Panc1 (cell line): ENCODE data around the gene LY6G6C. TPM values are rescaled to one million over a fixed set of nuclear protein-coding genes. Genes with fewer than 3 reads are reported as not detected.

Source experiments
- ATAC-seq: fragments of 200-7000 bp; cut with Tn5 transposase; 2 replicates; pipeline ENCODE4 v1.9.1; 2020; ENCODE audit warnings: mild to moderate bottlenecking, moderate library complexity
- BruUV-seq: library from RNA; stranded (reverse); fragments of 400-500 nt; replicated peaks from 2 replicates; lab custom pipeline; 2021; lab: Mats Ljungman, UMichigan
- CTCF ChIA-PET: fragments of 300-600 bp; sonication (Branson Sonifier 250); formaldehyde crosslinking; loops from one replicate; lab custom pipeline; 2022; ENCODE audit warnings: antibody characterized with exemption; lab: Charles Lee
- POLR2A ChIA-PET: fragments of 300-600 bp; sonication (Branson Sonifier 250); formaldehyde crosslinking; loops from one replicate; lab custom pipeline; 2022; ENCODE audit warnings: antibody characterized with exemption; lab: Charles Lee
- DNase-seq: peaks from one replicate; pipeline ENCODE4 v3.0.0-alpha.2; 2010; ENCODE audit warnings: low read depth, low spot score
- H3K27ac ChIP-seq: 2 replicates; pipeline ENCODE4 v1.5.1; 2011; ENCODE audit warnings: mild to moderate bottlenecking, low read length, inconsistent platforms
- H3K27me3 ChIP-seq: fragments of 200-500 bp; sonication (Bioruptor generic); 2 replicates; pipeline ENCODE4 v1.6.0; 2014; ENCODE audit warnings: low read length, inconsistent platforms; ENCODE audit not compliant: control insufficient read depth, insufficient read depth
- H3K36me3 ChIP-seq: fragments of 200-500 bp; sonication (Bioruptor generic); 2 replicates; pipeline ENCODE4 v1.5.1; 2014; ENCODE audit warnings: inconsistent platforms, mild to moderate bottlenecking, low read length, moderate library complexity; ENCODE audit not compliant: control insufficient read depth, insufficient read depth
- H3K4me1 ChIP-seq: 2 replicates; pipeline ENCODE4 v1.5.1; 2011; ENCODE audit warnings: inconsistent platforms, mild to moderate bottlenecking, low read length, moderate library complexity; ENCODE audit not compliant: control insufficient read depth, insufficient read depth
- H3K4me3 ChIP-seq, 2 experiments: 2 replicates each; pipeline ENCODE4 v1.5.1; 2011 to 2012; ENCODE audit warnings: low read depth in 2 of 2, low read length in 2 of 2, mild to moderate bottlenecking in 2 of 2, inconsistent platforms in 1 of 2, moderate library complexity in 1 of 2
- H3K9me3 ChIP-seq: fragments of 200-500 bp; sonication (Bioruptor generic); 2 replicates; pipeline ENCODE4 v1.5.1; 2014; ENCODE audit warnings: low read depth, mild to moderate bottlenecking, inconsistent platforms, low read length, moderate library complexity; ENCODE audit not compliant: control insufficient read depth, insufficient read depth
- CTCF ChIP-seq: fragments of 450-650 bp; IDR thresholded peaks from 2 replicates; pipeline ENCODE4 v1.5.1; 2017; ENCODE audit warnings: mild to moderate bottlenecking
- POLR2AphosphoS5 ChIP-seq: IDR thresholded peaks from 2 replicates; pipeline ENCODE4 v1.6.1; 2012; ENCODE audit warnings: mild to moderate bottlenecking, low read depth, low read length, moderate library complexity
- REST ChIP-seq, 2 experiments: IDR thresholded peaks; 2 replicates each; pipeline ENCODE4 v1.6.1; 2011 to 2012; ENCODE audit warnings: low read depth in 2 of 2, control low read depth in 1 of 2, low read length in 1 of 2, mild to moderate bottlenecking in 1 of 2, moderate library complexity in 1 of 2; ENCODE audit not compliant: insufficient read depth in 1 of 2
- SIN3A ChIP-seq: IDR thresholded peaks from 2 replicates; pipeline ENCODE4 v1.6.1; 2012; ENCODE audit warnings: low read depth, mild to moderate bottlenecking, low read length, moderate library complexity, borderline replicate concordance; ENCODE audit not compliant: insufficient read depth
- TCF7L2 ChIP-seq: IDR thresholded peaks from 2 replicates; pipeline ENCODE4 v1.6.1; 2011; ENCODE audit warnings: mild to moderate bottlenecking, low read depth, low read length, inconsistent platforms
- in situ Hi-C: cut with HindIII; loops from 2 replicates; pipeline ENCODE4 v1.10.0; 2016; ENCODE audit warnings: low sequenced_read_pairs, low pct_unique_long_range_greater_than_20kb
- intact Hi-C: fragments of 100-400 bp; cut with micrococcal nuclease; formaldehyde crosslinking; loops from one replicate; pipeline ENCODE4 v1.10.0; 2022; ENCODE audit not compliant: unreplicated experiment
- total RNA-seq: library from RNA; stranded (reverse); gene quantifications from one replicate; pipeline ENCODE4 v1.2.1, GENCODE V29; 2021; ENCODE audit not compliant: unreplicated experiment

LY6G6C gene
- total RNA-seq, 1 experiment from 2014 or later, result 0.23 TPM

DNA sequence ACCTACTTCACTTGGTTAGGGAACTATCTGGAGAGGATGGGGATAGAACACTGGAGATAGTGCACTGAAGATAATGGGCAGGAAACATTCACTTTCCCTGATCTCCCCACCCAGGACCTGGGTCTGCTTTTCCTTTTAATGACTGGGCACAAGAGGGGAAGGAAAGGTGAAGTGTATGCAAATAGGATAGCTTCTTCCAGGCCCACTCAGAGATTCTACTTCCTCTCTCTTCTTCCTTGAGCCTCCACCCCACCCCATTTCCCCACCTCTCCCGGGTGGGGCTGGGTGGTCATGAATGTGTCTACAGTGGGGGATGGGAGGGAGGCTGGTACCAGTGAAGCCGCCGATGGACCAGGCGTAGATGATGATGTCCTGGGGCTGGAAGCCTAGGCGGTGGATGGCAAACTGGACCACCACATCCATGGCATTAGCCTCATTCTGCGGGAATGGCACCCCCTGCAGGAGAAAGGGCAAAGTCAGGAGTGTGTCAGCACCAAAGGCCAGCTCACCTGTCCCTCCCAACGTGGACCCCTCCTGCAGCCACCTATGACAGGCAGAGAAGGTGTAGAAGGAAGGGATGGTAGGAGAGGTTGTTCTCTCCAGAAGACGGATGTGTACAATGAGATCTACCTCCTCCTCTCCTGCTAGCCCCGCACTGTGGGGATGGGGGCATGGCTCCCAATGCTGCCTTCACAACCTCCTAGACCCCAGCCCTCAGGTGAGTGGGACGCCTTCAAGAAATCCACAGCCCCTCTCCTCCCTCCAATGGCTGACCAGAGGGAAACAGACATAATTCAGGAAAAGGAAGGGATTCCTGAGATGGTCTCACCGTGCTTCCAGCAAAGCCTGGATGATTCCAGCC is 32.1 kb downstream of the LY6G6C start:
- H3K27me3 ChIP-seq, result no peaks in the 10 kb centered on the region
- 0 out of 2 replicates have a peak, but pooled peaks cover 5% of the 10 kb centered on the region for H3K36me3 ChIP-seq
- TF ChIP-seq POLR2AphosphoS5 (no peak), SIN3A (no peak), CTCF (no peak; the same call in 1 of the 2 replicates), TCF7L2 (no peak), REST (IDR thresholded peaks at IDR 0.05; ENCODE audit: insufficient read depth in 1 of 2, low read depth in 2 of 2, low read length in 1 of 2) (no peak)
- in situ Hi-C loops (no loop called here), intact Hi-C loops (no loop called here)
- ChIA-PET POLR2A (interaction anchor here (0.7 kb wide), 1 partner anchor 38 kb away, joined by 3 read pairs; no protein-coding TSS in a partner anchor), CTCF (no interaction called here)
- H3K4me1 ChIP-seq, result no peaks in the 10 kb centered on the region
- DNase-seq, result no peak
- ATAC-seq, result no peak
- BruUV-seq, result no TSS peak
- H3K9me3 ChIP-seq, result no peaks in the 10 kb centered on the region
- no peak overlapping the region for H3K4me3 ChIP-seq
- H3K27ac ChIP-seq, result no peak overlapping the region

GRCh38 chr6:31687860-31688693 is 33.5 kb downstream of the LY6G6C start:
- ATAC-seq (0 out of 2 replicates have a peak, but pooled peaks have one; percentile 27), DNase-seq (no peak)
- in situ Hi-C loops (no loop called here), intact Hi-C loops (no loop called here)
- no peak for TF ChIP-seq TCF7L2
- TF ChIP-seq CTCF, result no peak
- TF ChIP-seq REST (IDR thresholded peaks at IDR 0.05; ENCODE audit: insufficient read depth in 1 of 2, low read depth in 2 of 2, low read length in 1 of 2), result no peak
- TF ChIP-seq POLR2AphosphoS5, result no peak
- TF ChIP-seq SIN3A, result no peak
- Histone ChIP-seq H3K9me3 (no peaks in the 10 kb centered on the region), H3K27me3 (no peaks in the 10 kb centered on the region), H3K36me3 (0 out of 2 replicates have a peak, but pooled peaks cover 5% of the 10 kb centered on the region), H3K4me1 (no peaks in the 10 kb centered on the region), H3K4me3 (no peak overlapping the region), H3K27ac (no peak overlapping the region)
- no TSS peak for BruUV-seq
- ChIA-PET POLR2A (no interaction called here), CTCF (no interaction called here)
